Lower leg skin (tissue), 3 donors: ENCODE results near the gene PALLD.

Source experiments
- CTCF ChIP-seq, 3 donors: fragments of 450-650 bp; IDR thresholded peaks; one replicate each; pipeline ENCODE4 v1.5.1; 2016; ENCODE audit warnings: antibody characterized with exemption in 3 of 3, mild to moderate bottlenecking in 3 of 3, moderate library complexity in 2 of 3
- POLR2A ChIP-seq, 2 donors: fragments of 450-650 bp; IDR thresholded peaks; one replicate each; pipeline ENCODE4 v1.6.1; 2016 to 2017; ENCODE audit warnings: antibody characterized with exemption in 2 of 2, mild to moderate bottlenecking in 1 of 2, moderate library complexity in 1 of 2

GRCh38 chr4:168723569-168723968, 226.7 kb downstream of the PALLD start:
- TF ChIP-seq CTCF (IDR thresholded peaks at IDR 0.05) (no peak), POLR2A (IDR thresholded peaks at IDR 0.05) (no peak)
